Fibroblast of lung (primary cell): ENCODE measurements around the gene RABGAP1L.

Experiments
- EZH2 ChIP-seq: IDR thresholded peaks from 2 replicates; pipeline ENCODE4 v1.5.1; 2012; ENCODE audit warnings: low read length, control low read depth, mild to moderate bottlenecking; ENCODE audit errors: missing control alignments
- TF ChIP-seq, protein P1 (sequence below), 2 donors: IDR thresholded peaks in 1 of 2; conservative IDR thresholded peaks in 1 of 2; 1 replicate in 1 of 2; 2 replicates in 1 of 2; pipeline ENCODE4 v1.5.1; 2011 to 2012; ENCODE audit warnings: low read length in 2 of 2, control low read depth in 1 of 2, inconsistent platforms in 1 of 2, low read depth in 1 of 2, mild to moderate bottlenecking in 1 of 2

DNA sequence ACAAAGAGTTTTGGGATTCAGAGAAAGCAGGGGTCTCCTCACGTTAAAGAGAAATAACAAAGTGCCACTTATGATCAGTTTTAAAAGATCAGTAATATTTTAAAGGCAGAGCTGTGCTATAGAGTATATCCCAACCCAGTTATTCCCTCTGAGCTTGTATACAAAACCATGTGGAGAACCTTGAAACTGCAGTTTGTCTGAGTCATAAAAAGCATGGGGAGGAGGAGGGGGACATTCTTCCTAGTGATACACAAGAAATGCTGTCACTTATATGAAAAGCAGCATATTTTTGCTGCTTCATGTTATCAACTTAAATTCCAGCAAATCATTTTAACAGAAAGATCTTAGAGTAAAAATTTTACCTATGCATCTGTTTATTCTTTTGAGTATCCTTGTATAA lies 533.0 kb downstream of the RABGAP1L start:
- TF ChIP-seq, protein P1, sequence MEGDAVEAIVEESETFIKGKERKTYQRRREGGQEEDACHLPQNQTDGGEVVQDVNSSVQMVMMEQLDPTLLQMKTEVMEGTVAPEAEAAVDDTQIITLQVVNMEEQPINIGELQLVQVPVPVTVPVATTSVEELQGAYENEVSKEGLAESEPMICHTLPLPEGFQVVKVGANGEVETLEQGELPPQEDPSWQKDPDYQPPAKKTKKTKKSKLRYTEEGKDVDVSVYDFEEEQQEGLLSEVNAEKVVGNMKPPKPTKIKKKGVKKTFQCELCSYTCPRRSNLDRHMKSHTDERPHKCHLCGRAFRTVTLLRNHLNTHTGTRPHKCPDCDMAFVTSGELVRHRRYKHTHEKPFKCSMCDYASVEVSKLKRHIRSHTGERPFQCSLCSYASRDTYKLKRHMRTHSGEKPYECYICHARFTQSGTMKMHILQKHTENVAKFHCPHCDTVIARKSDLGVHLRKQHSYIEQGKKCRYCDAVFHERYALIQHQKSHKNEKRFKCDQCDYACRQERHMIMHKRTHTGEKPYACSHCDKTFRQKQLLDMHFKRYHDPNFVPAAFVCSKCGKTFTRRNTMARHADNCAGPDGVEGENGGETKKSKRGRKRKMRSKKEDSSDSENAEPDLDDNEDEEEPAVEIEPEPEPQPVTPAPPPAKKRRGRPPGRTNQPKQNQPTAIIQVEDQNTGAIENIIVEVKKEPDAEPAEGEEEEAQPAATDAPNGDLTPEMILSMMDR (conservative IDR thresholded peaks at IDR 0.05 in 1 of 2, IDR thresholded peaks at IDR 0.05 in 1 of 2; ENCODE audit: low read depth in 1 of 2, low read length in 2 of 2) = peak in 1 of 2 donors; percentile 12
- no peak for TF ChIP-seq EZH2
